HFFc6 (cell line): ENCODE data around the gene SLIT3. TPM values are rescaled to one million over a fixed set of nuclear protein-coding genes. Genes with fewer than 3 reads are reported as not detected.
"Not testable (repeated sequence)": the region's sequence is repeated elsewhere in the genome, so short reads cannot be mapped to it uniquely, and the experiment has no call there.

Source experiments
- DNase-seq: peaks from one replicate; pipeline ENCODE4 v3.0.0-alpha.2; 2018
- H3K27ac Mint-ChIP-seq: 2 replicates; pipeline ENCODE4 v1.8.0; 2020; ENCODE audit warnings: mild to moderate bottlenecking, mixed read lengths
- H3K27me3 Mint-ChIP-seq: 2 replicates; pipeline ENCODE4 v1.8.0; 2021; ENCODE audit warnings: mild to moderate bottlenecking, moderate library complexity, mixed read lengths; ENCODE audit not compliant: insufficient read depth
- H3K36me3 Mint-ChIP-seq: 2 replicates; pipeline ENCODE4 v1.8.0; 2021; ENCODE audit warnings: low read depth, mixed read lengths
- H3K4me1 Mint-ChIP-seq: 2 replicates; pipeline ENCODE4 v1.8.0; 2020; ENCODE audit warnings: low read depth, mixed read lengths
- H3K4me3 Mint-ChIP-seq: 2 replicates; pipeline ENCODE4 v1.8.0; 2020; ENCODE audit warnings: mild to moderate bottlenecking, moderate library complexity, mixed read lengths
- H3K9me3 Mint-ChIP-seq: 2 replicates; pipeline ENCODE4 v1.8.0; 2020; ENCODE audit warnings: mild to moderate bottlenecking, mixed read lengths
- CTCF ChIP-seq: fragments of 200-600 bp; sonication (generic); IDR thresholded peaks from 2 replicates; pipeline ENCODE4 v1.5.0; 2021; ENCODE audit warnings: antibody characterized with exemption, mild to moderate bottlenecking
- total RNA-seq, 6 experiments: library from RNA; stranded (reverse); fragmentation: NEBNext Ultra II Directional; extraction: Animal tissue kit (Norgen Biotek cat#: 25700); gene quantifications; 2 replicates in 1 of 6; 3 replicates in 5 of 6; pipeline ENCODE4 v1.2.3, GENCODE V29; 2021

The SLIT3 gene
- total RNA-seq, 6 experiments from 2014 or later = 4.2 to 8.3 (median 7.1) TPM

DNA sequence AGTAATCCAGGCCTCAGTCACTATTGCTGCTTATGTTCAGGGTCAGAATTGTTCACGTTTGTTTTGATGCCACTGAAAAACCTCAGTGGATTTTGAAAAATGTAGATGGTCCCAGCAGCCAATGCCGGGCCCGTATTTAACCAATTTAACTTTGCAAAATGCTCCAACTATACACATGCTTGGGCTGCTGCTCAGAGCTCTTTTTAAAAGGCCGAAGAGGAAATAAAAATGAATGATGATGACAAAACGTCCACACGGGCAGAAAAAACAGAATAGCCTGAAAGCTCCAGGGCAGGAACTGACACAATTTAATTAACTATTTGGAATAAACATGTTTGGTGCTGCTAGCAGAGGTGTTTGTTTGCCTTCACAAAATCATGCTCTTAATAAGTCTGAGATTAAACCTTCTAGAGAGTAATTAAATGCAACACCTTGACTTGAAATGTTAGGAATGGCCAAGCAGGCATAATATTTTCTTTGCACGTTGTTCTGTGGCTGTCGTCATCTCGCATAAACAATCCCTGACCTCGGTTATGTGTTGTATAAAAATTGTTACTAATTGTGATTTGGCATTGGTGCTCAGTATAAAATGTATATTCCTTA is 152.7 kb downstream of the SLIT3 start:
- Mint-ChIP-seq H3K9me3 (peaks cover 4% of the 10 kb centered on the region; the same call in 1 of the 2 replicates), H3K4me3 (no peak overlapping the region), H3K27me3 (peaks cover 3% of the 10 kb centered on the region; the same call in 1 of the 2 replicates), H3K36me3 (no peaks in the 10 kb centered on the region), H3K4me1 (peaks cover 11% of the 10 kb centered on the region; the same call in 1 of the 2 replicates), H3K27ac (no peak overlapping the region)
- TF ChIP-seq CTCF = no peak
- no peak for DNase-seq

- H3K27ac Mint-ChIP-seq = no peak overlapping the region
- H3K36me3 Mint-ChIP-seq = no peaks in the 10 kb centered on the region
Measured at GRCh38 chr5:169147534-169147933, 153.4 kb downstream of the SLIT3 start.

DNA sequence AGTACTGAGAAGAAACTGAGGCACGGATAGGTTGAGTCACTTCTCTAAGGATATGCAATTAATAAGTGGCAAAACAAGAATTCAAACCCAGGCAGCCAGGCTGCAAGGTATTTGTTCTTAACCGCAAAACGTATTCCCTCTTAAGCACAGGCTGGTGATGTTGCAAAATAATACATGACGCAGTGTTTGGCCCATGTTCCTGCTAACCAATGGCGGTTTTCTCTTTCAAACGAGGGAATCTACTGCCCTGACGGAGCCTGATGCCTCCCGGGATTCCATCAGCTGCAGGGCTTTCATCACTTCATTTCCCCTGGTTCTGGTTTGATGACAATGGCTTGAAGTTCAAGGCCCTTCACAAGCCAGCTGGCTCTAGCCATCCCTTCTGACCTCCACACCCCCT is 154.8 kb downstream of the SLIT3 start:
- no peaks in the 10 kb centered on the region for H3K36me3 Mint-ChIP-seq
- no peak for DNase-seq
- peaks cover 3% of the 10 kb centered on the region; the same call in 1 of the 2 replicates for H3K27me3 Mint-ChIP-seq
- peaks cover 11% of the 10 kb centered on the region; the same call in 1 of the 2 replicates for H3K4me1 Mint-ChIP-seq
- no peak overlapping the region for H3K27ac Mint-ChIP-seq
- no peak for TF ChIP-seq CTCF
- H3K4me3 Mint-ChIP-seq = no peak overlapping the region
- H3K9me3 Mint-ChIP-seq = peaks cover 4% of the 10 kb centered on the region; the same call in 1 of the 2 replicates

More at GRCh38 chr5:169147534-169147933, 153.4 kb downstream of the SLIT3 start:
- no peak for DNase-seq
- no peak overlapping the region for H3K4me3 Mint-ChIP-seq
- peaks cover 4% of the 10 kb centered on the region; the same call in 1 of the 2 replicates for H3K9me3 Mint-ChIP-seq
- no peak for TF ChIP-seq CTCF
- H3K27me3 Mint-ChIP-seq = peaks cover 3% of the 10 kb centered on the region; the same call in 1 of the 2 replicates
- peaks cover 11% of the 10 kb centered on the region; the same call in 1 of the 2 replicates for H3K4me1 Mint-ChIP-seq

- Mint-ChIP-seq H3K4me1 (no peaks in the 10 kb centered on the region), H3K27ac (no peak overlapping the region), H3K27me3 (peaks cover 3% of the 10 kb centered on the region; the same call in 1 of the 2 replicates), H3K4me3 (no peak overlapping the region), H3K36me3 (no peaks in the 10 kb centered on the region), H3K9me3 (peaks cover 13% of the 10 kb centered on the region)
- no peak for TF ChIP-seq CTCF
- no peak for DNase-seq
Measured at GRCh38 chr5:169142264-169142970, 158.5 kb downstream of the SLIT3 start.

DNA sequence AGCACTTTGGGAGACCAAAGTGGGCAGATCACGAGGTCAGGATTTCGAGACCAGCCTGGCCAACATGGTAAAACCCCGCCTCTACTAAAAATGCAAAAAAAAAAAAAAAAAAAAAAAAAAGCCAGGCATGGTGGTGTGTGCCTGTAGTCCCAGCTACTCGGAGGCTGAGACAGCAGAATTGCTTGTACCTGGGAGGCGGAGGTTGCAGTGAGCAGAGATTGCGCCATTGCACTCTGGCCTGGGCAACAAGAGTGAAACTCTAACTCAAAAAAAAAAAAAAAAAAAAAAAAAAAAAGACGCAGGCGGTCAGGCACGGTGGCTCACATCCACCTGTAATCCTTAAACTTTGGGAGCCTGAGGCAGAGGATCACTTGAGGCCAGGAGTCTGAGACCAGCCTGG is 160.7 kb downstream of the SLIT3 start:
- H3K27ac Mint-ChIP-seq, H3K4me1 Mint-ChIP-seq, H3K27me3 Mint-ChIP-seq, DNase-seq, H3K36me3 Mint-ChIP-seq, H3K4me3 Mint-ChIP-seq: not testable (repeated sequence)
- peaks cover 10% of the 10 kb centered on the region for H3K9me3 Mint-ChIP-seq

GRCh38 chr5:169139480-169140050 is 161.4 kb downstream of the SLIT3 start:
- no peak for TF ChIP-seq CTCF
- Mint-ChIP-seq H3K27me3 (peaks cover 2% of the 10 kb centered on the region; the same call in 1 of the 2 replicates), H3K27ac (no peak overlapping the region), H3K9me3 (peaks cover 10% of the 10 kb centered on the region), H3K4me1 (no peaks in the 10 kb centered on the region), H3K4me3 (no peak overlapping the region), H3K36me3 (no peaks in the 10 kb centered on the region)
- no peak for DNase-seq
